Transverse colon (tissue), 4 donors: ENCODE measurements around the gene GNPDA2.

ENCODE experiments used
- CTCF ChIP-seq, 5 experiments: fragments of 200-600 bp in 3 of 5; fragments of 450-650 bp in 2 of 5; sonication (generic) in 3 of 5; IDR thresholded peaks; 1 replicate in 2 of 5; 2 replicates in 3 of 5; pipeline ENCODE4 v1.5.1; 2016 to 2017; ENCODE audit warnings: antibody characterized with exemption in 5 of 5, inconsistent platforms in 3 of 5, mild to moderate bottlenecking in 2 of 5, moderate library complexity in 1 of 5
- POLR2A ChIP-seq: fragments of 450-650 bp; IDR thresholded peaks from one replicate; pipeline ENCODE4 v1.6.1; 2016; ENCODE audit warnings: antibody characterized with exemption, mild to moderate bottlenecking, moderate library complexity
- POLR2AphosphoS5 ChIP-seq, 3 donors: sonication (generic); formaldehyde crosslinking; IDR thresholded peaks; one replicate each; pipeline ENCODE4 v1.6.1; 2016; ENCODE audit warnings: antibody characterized with exemption in 3 of 3

GRCh38 chr4:44725166-44725565 lies 1.2 kb downstream of the GNPDA2 start:
- no peak for TF ChIP-seq CTCF (IDR thresholded peaks at IDR 0.05)
- no peak for TF ChIP-seq POLR2A
- TF ChIP-seq POLR2AphosphoS5 (IDR thresholded peaks at IDR 0.05), result no peak
